ENCODE measurements around the gene SLC35B3.
A peak's percentile ranks its signal among the peaks of the same experiment; 100 is the strongest.
"Not testable (repeated sequence)": the region's sequence is repeated elsewhere in the genome, so short reads cannot be mapped to it uniquely, and the experiment has no call there.

SLC35B3 gene

DNA sequence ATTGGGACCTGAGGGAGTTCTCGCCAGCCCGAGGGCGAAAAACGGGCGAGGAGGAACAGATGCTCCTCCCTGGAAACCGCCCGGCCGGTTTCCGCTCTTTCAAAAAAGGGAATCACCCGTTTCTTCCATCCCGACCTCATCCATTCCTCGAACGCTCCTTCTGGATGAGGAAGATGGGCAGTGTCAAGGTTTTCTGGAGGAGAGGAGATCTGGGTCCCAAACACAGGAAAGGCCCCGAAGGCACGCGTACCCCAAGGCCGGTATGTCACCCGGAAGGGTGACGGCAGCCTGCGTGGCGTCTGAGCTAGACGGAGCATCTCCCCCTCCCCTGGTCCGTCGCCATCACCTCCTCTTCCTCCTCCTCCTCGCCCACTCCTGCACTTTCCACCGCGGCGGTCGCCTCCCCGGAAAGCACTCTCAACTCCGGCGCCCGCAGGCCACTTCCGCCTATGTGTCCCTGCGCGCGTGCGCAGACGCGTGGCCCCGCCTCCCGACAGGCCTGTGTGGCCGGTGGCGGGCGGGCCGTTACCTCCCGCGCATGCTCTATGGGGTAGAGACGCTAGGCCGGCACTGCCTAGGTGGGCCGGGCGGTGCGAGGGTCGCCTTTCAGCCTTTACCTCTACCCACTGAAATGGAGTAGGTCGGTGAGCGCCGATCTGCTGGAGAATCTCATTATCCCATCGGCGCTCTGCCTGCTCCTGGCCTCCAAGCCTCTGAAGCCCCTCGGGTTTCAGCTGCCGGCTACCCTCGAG is at the start of gene SLC35B3:
Gene SLC35B3 (minus strand): TSS at position 453 of the 752 bp plus-strand sequence.
- peak; percentile 96 to 97 for DNase-seq

DNA sequence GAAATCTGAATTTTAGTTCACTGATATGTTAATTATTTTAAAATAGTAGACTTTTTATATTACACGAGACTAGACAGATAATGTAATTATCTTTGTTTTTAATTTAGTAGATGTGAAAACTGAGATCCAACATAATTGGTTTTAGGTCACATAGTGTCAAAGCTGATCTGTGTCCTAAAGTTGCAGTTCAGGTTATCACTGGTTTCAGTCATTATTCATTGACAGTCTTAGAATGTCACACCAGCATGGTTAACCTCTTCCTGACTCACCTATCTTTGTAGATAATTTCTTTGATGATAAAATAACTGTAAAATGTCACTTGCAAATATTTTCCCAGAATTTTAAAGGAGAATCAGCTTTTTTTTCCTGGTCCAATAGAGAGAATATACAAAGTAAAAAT is 48.3 kb upstream of the SLC35B3 start:
- DNase-seq, result no peak

DNA sequence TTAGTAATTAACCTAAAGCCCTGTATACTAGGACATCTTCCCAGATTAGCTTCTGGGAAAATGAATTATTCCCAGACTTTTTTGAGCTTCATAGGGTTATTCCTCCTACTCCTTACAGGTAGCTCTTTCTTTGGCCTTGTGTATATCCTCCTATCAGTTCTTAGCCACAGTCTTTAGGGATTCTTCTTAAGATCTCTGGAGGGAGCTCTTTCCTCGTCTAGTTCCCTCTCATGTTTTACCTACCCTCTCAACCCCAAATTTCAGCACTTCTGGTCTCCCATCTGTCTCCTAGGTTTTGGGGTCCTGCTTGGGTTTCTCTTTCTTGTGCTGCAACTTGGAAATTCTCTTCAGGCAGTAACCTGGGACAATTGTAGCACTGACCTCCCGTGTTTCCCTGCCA is 46.4 kb upstream of the SLC35B3 start:
- no peak for DNase-seq

DNA sequence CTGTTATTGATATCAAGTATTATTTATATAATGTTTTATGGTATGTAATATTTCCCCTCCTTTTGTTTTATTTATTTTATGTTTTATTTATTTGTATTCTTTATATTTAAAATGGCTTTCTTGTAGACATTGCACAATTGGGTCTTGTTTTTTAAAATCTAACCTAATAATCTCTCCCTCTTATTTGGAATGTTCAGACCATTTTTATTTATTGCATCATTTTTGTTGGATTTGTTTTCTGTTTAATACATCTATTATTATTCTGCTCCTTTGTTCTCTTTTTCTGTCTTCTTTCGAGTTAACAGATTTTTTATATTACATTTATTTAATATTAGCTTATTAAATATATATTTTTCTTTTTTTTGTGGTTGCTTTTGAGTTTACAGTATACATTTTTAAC is 43.1 kb upstream of the SLC35B3 start:
- no peak for DNase-seq

DNA sequence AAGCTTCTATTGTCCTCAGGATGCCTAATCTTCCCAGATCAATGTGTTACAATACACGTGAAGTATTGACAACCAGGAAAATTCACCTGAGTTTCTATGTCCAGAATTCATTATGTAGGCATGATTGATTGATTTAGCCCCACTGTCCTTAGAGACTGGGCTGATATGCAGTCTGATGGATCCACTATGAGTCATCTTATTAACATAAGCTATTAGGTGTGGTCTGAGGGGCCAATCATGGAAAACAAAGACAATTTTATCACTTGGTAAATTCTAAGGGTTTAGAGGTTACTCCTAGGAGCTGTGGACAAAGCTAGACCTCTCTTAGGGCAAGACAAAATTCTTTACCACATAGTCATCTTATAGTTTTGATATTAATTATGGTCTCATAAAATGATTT is 41.3 kb upstream of the SLC35B3 start:
- DNase-seq, result no peak

DNA sequence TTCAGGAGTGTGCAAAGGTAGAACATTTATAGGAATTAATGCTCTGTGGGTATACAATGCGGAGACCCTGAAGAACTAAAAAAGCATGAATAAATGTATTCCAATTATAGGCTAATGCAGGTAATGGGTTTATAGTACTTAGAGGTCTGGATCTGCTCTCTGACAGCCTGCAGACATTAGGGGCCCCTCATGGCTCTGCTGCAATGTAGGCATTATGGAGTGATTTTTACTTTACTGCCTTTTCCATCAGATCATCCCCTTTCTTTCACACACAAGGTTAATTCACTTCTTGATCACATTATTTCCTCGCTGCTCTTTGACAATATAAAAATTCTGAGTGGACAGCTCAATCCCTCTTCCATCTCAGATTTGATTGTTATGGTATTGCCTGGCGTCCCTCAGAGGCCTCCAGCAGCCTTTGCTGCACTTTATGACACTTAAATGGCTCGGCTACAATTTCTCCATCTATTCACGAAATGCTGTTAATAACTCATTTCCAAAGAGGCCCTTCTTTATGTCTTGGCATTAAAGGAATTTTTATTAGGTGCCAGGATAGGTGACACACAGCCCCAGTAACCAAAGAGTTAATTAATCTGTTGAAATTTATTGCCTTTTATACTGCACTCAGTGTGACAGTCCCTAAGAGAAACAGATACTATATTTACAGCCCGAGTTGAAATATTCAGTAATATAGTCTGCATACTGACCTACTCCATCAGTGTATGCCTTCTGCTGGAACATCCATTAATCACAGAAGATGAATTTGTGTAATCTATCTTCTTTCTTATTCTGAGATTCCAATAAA is 33.4 kb upstream of the SLC35B3 start:
- DNase-seq, result no peak

DNA sequence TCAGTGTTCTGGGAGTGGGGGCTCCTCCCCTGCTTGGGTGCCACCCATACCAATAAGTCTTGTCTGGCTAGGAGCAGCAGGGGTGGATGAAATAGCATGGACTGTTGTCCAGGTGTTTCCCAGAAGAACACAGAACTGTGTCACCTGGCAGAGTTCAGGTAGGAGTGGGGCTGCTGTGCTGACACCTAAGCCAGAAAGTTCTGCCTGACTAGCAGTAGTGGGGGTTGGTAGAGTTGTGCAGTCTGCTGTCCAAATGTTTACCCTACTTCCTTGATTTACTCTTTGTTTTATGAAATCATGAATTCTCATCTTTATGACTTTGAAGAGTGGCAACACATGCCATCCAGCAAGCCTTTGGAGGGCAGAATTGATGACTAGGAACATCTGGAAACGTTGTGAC is 27.3 kb upstream of the SLC35B3 start:
- no peak for DNase-seq

DNA sequence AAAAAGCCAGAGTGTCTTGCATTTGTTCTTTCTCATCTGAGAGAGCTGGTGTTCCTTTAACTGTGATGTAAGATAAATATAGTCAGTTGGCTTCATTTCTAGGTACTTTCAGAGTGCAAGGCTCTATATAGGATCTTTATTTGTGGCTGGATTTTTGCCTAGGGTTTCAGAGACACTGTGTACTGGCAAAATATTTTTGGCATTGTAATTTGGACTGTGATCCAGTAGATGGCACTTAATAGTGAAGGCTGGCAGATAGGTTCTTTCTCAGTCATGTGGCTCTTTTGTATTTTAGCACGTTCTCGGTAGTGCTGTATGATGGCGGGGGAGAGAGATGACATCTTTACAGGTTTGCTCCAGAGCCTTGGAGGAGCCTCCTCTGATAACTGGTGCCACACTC is 26.8 kb upstream of the SLC35B3 start:
- no peak for DNase-seq

DNA sequence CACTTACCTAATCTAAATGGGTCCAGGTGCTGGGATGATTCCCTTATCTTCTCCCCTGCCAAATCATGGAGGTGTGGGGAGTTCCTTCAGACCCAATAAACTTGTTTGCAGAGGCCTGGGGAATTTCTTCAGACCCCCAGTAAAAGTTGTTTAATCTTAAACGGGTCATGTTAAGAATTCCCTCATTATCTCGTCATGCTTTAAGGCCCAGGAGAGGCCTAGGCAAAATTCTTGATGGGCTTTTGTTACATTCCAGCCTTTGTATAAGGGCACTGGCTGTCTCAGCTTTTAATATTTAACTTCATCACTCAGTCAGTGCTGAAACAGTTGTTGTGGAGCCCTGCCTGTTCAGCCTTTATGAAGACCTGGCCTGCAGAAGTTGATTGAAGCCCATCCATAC is 11.0 kb upstream of the SLC35B3 start:
- DNase-seq, result no peak

DNA sequence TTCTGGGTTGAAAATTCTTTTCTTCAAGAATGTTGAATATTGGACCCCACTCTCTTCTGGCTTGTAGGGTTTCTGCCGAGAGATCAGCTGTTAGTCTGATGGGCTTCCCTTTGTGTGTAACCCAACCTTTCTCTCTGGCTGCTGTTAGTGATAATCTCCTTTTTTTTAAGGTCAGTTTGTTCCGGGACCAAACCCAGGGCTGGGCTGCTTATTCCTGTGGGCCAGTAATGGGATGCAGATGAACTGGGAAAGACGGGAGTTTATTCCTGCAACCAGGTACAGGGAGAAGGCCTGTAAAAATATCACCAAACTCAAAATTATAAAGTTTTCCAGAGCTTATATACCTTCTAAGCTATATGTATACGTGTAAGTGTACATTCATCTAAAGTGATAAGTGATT is 10.6 kb upstream of the SLC35B3 start:
- DNase-seq, result not testable (repeated sequence)

DNA sequence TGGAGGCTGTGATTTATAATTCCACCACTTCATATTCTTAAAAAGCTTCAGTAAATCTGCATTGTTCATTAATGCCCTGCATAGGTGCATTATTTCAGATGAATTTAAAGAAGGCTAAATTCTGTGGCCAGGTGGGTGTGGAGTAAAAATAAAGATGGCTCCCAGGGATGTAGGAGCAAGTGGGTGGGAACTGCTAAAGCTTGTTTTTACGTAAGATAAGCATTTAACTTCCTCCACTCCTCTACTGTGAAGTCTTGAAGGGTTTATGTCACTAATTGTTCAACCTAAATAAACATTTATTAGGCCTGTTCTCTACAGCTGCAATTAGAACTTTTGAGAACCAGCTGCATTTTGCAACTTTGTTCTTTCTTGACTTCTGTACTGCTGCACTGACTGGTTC is 6.8 kb upstream of the SLC35B3 start:
- no peak for DNase-seq

DNA sequence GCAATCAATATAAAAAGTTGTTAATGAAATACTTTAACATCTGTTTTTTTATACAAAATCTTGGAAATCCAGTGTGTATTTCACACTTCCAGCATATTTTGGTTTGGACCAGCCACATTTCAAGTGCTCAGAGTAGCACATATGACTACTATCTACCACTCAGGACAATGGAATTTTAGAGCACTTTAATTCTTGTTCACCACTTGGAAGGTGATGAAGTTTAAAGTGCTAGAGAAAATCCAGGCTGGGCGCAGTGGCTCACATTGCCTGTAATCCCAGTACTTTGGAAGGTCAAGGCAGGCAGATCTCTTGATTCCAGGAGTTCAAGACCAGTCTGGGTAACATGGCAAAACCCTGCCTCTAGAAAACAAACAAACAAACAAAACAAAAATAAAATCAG is 6.1 kb upstream of the SLC35B3 start:
- DNase-seq, result no peak

DNA sequence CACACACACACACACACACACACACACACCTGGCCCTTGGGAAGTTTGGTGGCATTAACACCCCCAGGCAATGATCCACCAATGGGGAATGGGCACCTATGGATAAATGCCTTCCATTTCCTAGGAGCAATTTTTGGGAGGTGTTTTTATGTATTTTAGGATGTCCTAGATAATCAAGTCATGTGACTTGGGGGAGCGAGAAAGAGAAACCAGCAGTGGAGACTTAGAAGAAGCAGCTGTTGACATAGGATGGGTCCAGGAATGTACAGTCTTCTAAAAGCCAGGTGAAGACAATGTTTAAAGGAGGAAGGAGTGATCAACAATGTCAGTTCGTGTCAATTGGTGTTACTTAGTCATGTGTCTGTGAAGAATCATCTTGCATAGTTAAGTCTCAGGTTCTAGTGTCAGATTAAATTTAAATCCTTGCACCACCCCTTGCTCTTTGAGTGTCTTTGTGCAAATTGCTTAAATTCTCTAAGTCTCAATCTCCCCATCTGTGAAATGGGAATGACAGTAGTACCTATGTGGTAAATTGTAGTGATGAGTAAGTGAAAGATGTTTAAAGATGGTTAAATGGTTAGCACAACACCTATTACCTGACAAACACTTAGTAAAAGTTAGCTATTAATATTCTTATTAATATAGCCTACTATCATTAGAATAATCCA is 4.4 kb upstream of the SLC35B3 start:
- DNase-seq, result no peak

DNA sequence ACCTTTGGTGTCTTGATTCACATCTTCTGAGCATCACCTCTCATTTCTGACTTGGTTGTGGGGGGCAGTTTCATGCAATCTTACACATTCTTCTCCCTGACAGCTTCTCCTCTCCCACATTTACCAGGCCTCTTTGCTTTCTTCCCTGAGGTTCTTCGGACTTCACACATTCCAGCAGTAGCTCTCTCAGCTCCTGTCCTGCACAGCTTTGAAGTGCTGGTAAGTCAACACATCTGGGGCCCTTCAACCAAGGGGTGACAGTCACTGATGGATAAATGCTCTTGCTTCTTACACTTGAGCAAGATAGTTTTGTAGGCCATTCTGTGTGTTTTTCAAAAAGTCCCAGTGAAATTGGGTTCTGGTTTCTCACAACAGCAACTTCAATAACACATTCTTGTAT is 2.5 kb upstream of the SLC35B3 start:
- DNase-seq, result no peak

DNA sequence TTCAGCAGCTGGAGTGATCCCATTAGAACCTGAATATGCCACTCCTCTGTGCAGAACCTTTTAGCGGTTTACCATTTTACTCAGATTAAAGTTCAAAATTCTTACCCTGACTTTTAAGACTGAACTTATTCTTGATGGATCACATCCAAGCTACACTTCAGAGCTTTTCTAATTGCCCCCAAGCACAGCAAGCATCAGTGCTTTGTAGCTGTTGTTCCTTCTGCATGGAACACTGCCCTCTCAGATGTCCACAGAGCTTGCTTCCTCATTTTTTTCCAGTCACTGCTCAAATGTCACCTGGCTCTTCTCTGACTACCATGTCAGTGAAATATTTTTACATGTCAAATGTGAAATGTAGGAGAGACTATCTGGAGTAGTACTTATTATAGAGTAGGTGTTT is 1.6 kb upstream of the SLC35B3 start:
- no peak for DNase-seq

DNA sequence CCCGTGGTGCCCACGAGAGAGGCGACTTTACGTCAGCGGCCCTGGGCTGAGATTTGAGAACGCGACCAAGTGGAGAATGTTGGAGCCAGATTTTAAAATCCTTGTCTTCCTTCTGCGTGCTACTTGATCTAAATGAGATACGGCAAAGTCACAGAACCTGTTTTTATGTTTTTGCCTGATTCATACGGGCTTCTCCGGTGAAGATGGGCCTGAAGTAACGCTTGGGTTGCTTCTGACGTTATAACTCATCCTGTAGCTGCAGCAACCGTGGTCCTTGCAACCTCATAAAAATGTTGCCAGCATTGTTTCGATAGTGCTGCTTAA is 462 bp upstream of the SLC35B3 start:
- no peak for DNase-seq

DNA sequence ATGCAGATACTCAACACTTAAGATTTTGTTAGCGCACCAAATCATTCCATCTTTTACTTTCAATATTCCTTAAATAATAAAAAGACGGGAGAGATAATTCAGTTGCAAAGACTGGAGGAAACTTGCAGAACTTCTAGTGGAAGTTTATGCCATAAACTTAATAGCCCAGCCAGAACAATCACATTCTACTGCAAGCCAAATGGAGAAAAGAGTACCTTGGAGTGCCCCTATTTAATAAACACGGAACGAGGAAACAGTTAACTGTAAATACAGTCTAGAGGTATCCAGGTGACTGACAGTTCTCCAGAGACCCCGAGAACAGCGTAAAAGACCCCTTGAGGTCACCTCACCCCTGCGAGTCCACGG is 635 bp downstream of the SLC35B3 start:
- DNase-seq, result no peak

DNA sequence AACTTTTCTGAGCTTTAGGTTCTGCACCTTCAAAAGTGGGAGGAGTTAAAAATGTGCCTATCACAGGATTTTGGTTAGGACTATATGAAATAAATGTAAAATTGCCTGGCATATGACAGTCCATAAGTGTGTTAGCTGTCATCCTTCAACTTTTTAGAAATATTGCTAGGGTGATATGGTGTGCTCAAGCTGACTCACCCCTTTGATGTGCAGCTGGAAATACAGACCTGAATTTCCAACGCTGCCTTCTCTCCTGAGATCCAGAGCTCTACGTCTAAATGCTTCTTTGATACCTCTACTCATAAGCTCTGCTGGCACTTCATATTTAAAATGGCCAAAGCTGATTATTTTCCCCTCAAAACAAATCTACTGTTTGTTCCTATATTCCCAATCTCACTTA is 2.7 kb downstream of the SLC35B3 start:
- DNase-seq, result no peak

DNA sequence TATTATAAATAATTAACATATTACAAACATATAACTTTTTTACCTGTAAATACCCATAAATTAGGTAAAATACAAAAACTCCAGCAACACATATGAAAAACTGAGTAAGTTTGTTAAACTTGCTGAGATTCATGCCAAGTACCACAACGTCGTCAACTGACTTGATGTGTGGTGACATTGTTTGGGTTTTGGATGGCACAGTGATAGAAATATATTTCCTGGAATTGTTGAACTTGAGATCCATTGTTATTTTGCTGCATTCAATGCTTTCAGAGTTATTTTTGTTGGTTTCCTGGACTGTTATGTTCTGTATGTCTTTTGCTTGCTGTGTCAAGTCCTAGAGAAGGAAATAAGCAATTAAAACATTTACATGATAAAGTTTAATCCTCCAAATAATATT is 5.5 kb downstream of the SLC35B3 start:
- DNase-seq, result no peak

DNA sequence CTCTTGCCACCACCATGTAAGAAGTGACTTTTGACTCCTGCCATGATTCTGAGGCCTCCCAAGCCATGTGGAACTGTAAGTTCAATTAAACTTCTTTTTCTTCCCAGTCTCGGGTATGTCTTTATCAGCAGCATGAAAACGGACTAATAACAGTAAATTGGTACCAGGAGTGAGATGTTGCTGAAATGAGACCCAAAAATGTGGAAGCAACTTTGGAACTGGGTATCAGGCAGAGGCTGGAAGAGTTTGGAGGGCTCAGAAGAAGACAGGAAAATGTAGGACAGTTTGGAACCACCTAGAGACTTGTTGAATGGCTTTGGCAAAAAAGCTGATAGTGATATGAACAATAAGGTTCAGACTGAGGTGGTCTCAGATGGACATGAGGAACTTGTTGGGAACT is 8.8 kb downstream of the SLC35B3 start:
- not testable (repeated sequence) for DNase-seq

DNA sequence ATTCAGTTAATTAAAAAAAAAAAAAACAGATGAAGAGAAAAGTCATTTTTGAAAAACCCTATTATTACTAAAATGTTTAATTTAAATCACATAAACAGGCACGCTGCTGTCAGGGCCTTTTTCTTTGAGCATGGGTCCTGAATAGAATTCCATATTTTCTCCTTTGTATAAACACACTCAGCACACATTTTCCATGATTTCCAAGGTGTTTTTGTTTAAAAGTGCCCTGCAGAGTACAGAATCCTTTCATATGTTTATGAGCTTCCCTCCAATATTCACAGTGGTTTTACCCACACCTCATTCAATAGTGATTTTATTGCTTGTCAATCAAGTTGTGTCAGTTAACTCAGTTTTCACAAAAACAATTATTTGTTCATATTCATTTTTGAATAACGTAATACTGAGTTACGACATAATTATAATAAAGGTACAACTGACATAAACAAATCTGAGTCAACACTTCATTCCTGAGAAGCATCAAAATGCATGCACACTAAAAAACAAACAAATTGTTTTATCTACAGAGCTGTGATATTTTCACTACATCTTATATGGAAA is 15.2 kb downstream of the SLC35B3 start:
- no peak for DNase-seq

DNA sequence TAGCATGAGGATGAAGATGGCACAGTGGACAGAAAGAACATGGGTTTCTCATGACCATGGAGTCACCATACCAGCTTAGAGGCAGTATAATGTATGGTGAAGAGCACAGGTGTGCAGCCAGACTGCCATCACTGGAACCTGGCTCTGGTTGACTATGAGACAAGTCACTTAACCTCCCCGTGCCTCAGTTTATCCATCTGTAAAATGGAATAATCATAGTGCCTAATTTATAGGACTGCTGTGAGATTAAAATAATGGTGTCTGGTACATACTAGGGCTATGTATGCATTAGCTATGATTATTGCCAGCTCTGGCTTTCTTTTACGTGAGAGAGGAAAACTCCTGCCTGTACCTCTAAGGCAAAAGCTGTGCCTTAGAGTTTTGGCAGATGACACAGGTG is 19.4 kb downstream of the SLC35B3 start:
- DNase-seq, result no peak

DNA sequence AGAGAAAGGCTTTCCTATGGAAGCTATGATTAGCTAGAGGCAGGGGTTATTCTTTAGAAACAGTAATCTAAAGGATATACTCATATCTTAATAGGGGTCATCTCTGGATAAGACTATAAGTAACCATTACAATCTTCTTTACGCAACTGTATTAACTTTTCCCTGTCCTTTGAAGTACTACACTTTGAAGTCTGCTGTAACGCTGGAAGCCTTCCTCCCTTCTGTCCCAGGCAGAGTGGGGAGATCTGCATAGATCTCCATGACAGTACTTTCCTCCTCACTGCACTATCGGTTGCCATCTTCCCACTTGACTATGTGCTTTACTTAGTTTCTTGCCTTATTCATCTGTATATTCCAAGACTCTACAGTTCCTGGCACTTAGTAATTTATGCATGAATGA is 20.1 kb downstream of the SLC35B3 start:
- no peak for DNase-seq

DNA sequence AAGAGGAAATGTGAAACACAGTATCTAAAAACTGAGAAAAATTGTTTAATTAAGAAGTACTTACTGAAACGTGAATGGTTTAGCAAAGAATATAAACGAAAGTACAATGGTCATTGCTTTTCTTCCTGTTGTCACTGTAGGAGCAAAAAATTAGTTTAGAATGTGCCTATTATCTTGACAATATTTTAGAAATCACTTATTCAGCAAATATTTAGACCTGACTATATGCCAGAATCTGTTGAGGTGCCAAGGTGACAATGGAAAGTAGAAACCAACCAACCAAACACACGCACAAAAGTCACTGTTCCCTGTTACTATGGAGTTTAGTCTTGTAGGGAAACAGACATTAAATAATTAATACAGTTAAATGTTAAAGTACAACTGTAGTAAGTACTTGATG is 20.5 kb downstream of the SLC35B3 start:
- DNase-seq, result no peak

Data from CD4-positive, alpha-beta T cell treated with Interferon alpha-2 for 1 hour (primary cell).